Ishikawa (cell line): Measurements from ENCODE around the gene TMEM108.

Experiments used
- CEBPB ChIP-seq: IDR thresholded peaks from 2 replicates; pipeline ENCODE4 v1.6.1; 2012
- CREB1 ChIP-seq: IDR thresholded peaks from 2 replicates; pipeline ENCODE4 v1.6.1; 2012; ENCODE audit warnings: low read depth
- MAX ChIP-seq: IDR thresholded peaks from 2 replicates; pipeline ENCODE4 v1.6.1; 2012
- RAD21 ChIP-seq: IDR thresholded peaks from 2 replicates; pipeline ENCODE4 v1.6.1; 2012; ENCODE audit warnings: low read depth
- REST ChIP-seq: IDR thresholded peaks from 2 replicates; pipeline ENCODE4 v1.6.1; 2012; ENCODE audit warnings: low read depth, mild to moderate bottlenecking
- TAF1 ChIP-seq: IDR thresholded peaks from 2 replicates; pipeline ENCODE4 v1.6.1; 2012; ENCODE audit warnings: low read depth, mild to moderate bottlenecking
- TCF12 ChIP-seq: IDR thresholded peaks from 2 replicates; pipeline ENCODE4 v1.6.1; 2012; ENCODE audit warnings: low read depth
- TEAD4 ChIP-seq: IDR thresholded peaks from 2 replicates; pipeline ENCODE4 v1.6.1; 2012
- YY1 ChIP-seq: IDR thresholded peaks from 2 replicates; pipeline ENCODE4 v1.6.1; 2012; ENCODE audit warnings: low read depth
- ZBTB7A ChIP-seq: IDR thresholded peaks from 2 replicates; pipeline ENCODE4 v1.6.1; 2012; ENCODE audit warnings: low read depth

DNA sequence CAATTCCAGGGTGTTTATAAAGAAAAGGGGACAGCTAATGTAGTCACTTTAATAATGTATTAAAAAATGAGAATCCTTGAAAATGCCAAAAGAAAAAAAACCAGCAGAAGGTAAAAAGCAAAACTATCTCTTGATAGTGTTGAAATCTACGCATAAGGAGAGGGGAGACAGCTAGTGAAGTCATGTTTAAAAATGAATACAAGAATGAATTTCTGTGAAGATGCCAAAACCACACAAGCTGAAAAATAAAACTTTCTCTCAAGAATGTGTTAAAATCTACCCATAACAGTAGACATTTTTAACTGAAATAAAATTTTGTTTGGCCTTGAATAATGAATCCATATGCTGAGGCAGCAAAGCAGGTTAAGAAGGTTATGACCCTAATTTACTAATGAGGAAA, 42.2 kb upstream of the TMEM108 start:
- TF ChIP-seq TEAD4 (no peak), TCF12 (no peak), MAX (no peak), TAF1 (no peak), CEBPB (no peak), REST (no peak), ZBTB7A (no peak), CREB1 (no peak), YY1 (no peak), RAD21 (no peak)
